CD14-positive monocyte (primary cell): Measurements from ENCODE around the gene PFKL. TPM values are rescaled to one million over a fixed set of nuclear protein-coding genes. Genes with fewer than 3 reads are reported as not detected.

Source experiments
- DNase-seq, 3 donors: peaks; one replicate each; pipeline ENCODE4 v3.0.0-alpha.2; 2011 to 2022
- H2AFZ ChIP-seq: 2 replicates; pipeline ENCODE4 v1.6.0; 2012; ENCODE audit warnings: mild to moderate bottlenecking, low read depth, low read length, inconsistent platforms; ENCODE audit not compliant: insufficient read depth, poor library complexity, severe bottlenecking
- H3K27ac ChIP-seq, 2 donors: 1 replicate in 1 of 2; 2 replicates in 1 of 2; pipeline ENCODE4 v1.5.1; 2012 to 2013; ENCODE audit warnings: low read length in 2 of 2, control low read depth in 1 of 2, inconsistent platforms in 1 of 2, low read depth in 1 of 2, mild to moderate bottlenecking in 1 of 2
- H3K27me3 ChIP-seq, 2 donors: one replicate each; pipeline versions ENCODE4 v1.6.0 to v1.6.1; 2011 to 2013; ENCODE audit warnings: low read length in 2 of 2; ENCODE audit not compliant: control insufficient read depth in 2 of 2, insufficient read depth in 2 of 2
- H3K36me3 ChIP-seq, 2 donors: replicated peaks in 1 of 2; 1 replicate in 1 of 2; 2 replicates in 1 of 2; pipeline versions ENCODE4 v1.5.1 to v1.6.1; 2012 to 2013; ENCODE audit warnings: low read length in 2 of 2, control low read depth in 1 of 2, inconsistent platforms in 1 of 2, mild to moderate bottlenecking in 1 of 2; ENCODE audit not compliant: insufficient read depth in 2 of 2, control insufficient read depth in 1 of 2
- H3K4me1 ChIP-seq, 2 donors: 1 replicate in 1 of 2; 2 replicates in 1 of 2; pipeline versions ENCODE4 v1.5.1 to v1.6.1; 2012 to 2013; ENCODE audit warnings: low read length in 2 of 2, control low read depth in 1 of 2, inconsistent platforms in 1 of 2, mild to moderate bottlenecking in 1 of 2, moderate library complexity in 1 of 2; ENCODE audit not compliant: insufficient read depth in 2 of 2, control insufficient read depth in 1 of 2
- H3K4me2 ChIP-seq: replicated peaks from 2 replicates; pipeline ENCODE3; 2012; ENCODE audit warnings: low read length, moderate library complexity, mild to moderate bottlenecking; ENCODE audit not compliant: poor library complexity, severe bottlenecking; ENCODE audit errors: extremely low read depth
- H3K4me3 ChIP-seq, 3 experiments: fragments of 200-600 bp in 1 of 3; sonication (generic) in 1 of 3; replicated peaks in 1 of 3; 1 replicate in 2 of 3; 2 replicates in 1 of 3; pipeline ENCODE4 v1.5.1; 2011 to 2013; ENCODE audit warnings: low read length in 3 of 3, mild to moderate bottlenecking in 3 of 3, control low read depth in 2 of 3, low read depth in 2 of 3, inconsistent platforms in 1 of 3, moderate library complexity in 1 of 3
- H3K79me2 ChIP-seq: 2 replicates; pipeline ENCODE4 v1.6.0; 2012; ENCODE audit warnings: mild to moderate bottlenecking, control low read depth, inconsistent platforms, low read length, moderate library complexity; ENCODE audit not compliant: insufficient read depth
- H3K9ac ChIP-seq: 2 replicates; pipeline ENCODE4 v1.6.0; 2017; ENCODE audit warnings: low read length, mild to moderate bottlenecking; ENCODE audit not compliant: insufficient read depth, poor library complexity, severe bottlenecking
- H3K9me3 ChIP-seq, 2 donors: replicated peaks in 1 of 2; 1 replicate in 1 of 2; 2 replicates in 1 of 2; pipeline versions ENCODE4 v1.5.1 to v1.6.1; 2012 to 2013; ENCODE audit warnings: low read length in 2 of 2, control low read depth in 1 of 2; ENCODE audit not compliant: control insufficient read depth in 1 of 2, insufficient read depth in 1 of 2
- H4K20me1 ChIP-seq: 2 replicates; pipeline ENCODE4 v1.6.0; 2012; ENCODE audit warnings: mild to moderate bottlenecking, low read length, control low read depth, moderate library complexity; ENCODE audit not compliant: insufficient read depth
- H3K27ac Mint-ChIP-seq, 7 donors: one replicate each; pipeline ENCODE4 v1.8.0; 2020; ENCODE audit warnings: mild to moderate bottlenecking in 7 of 7, mixed read lengths in 7 of 7, moderate library complexity in 6 of 7, inconsistent platforms in 2 of 7
- H3K27me3 Mint-ChIP-seq, 3 donors: one replicate each; pipeline ENCODE4 v1.8.0; 2021 to 2022; ENCODE audit warnings: low read depth in 3 of 3, mild to moderate bottlenecking in 3 of 3, mixed read lengths in 3 of 3, moderate library complexity in 3 of 3, inconsistent platforms in 1 of 3
- H3K36me3 Mint-ChIP-seq, 2 donors: one replicate each; pipeline ENCODE4 v1.8.0; 2020; ENCODE audit warnings: mixed read lengths in 2 of 2, inconsistent platforms in 1 of 2, mild to moderate bottlenecking in 1 of 2
- H3K4me1 Mint-ChIP-seq: one replicate; pipeline ENCODE4 v1.8.0; 2020; ENCODE audit warnings: mild to moderate bottlenecking, mixed read lengths
- H3K4me3 Mint-ChIP-seq, 2 donors: one replicate each; pipeline ENCODE4 v1.8.0; 2020; ENCODE audit warnings: mild to moderate bottlenecking in 2 of 2, mixed read lengths in 2 of 2, moderate library complexity in 1 of 2
- H3K9me3 Mint-ChIP-seq, 7 donors: one replicate each; pipeline ENCODE4 v1.8.0; 2020 to 2022; ENCODE audit warnings: mixed read lengths in 7 of 7, mild to moderate bottlenecking in 6 of 7, moderate library complexity in 6 of 7, inconsistent platforms in 2 of 7
- CTCF ChIP-seq: fragments of 200-600 bp; IDR thresholded peaks from one replicate; pipeline ENCODE4 v1.8.0; 2022; ENCODE audit warnings: antibody characterized with exemption, mild to moderate bottlenecking
- WGBS: methylation state at CpG from one replicate; pipeline ENCODE4 v1.1.5; 2013; ENCODE audit warnings: missing lambda C conversion rate; ENCODE audit not compliant: insufficient coverage; 5-methylcytosine and 5-hydroxymethylcytosine counted together
- intact Hi-C, 2 donors: fragments of 100-400 bp; cut with micrococcal nuclease; formaldehyde crosslinking; loops; one replicate each; pipeline versions ENCODE4 v1.15.0 to v1.15.1; 2023
- polyA plus RNA-seq, 3 donors: library from polyadenylated mRNA; depleted of rRNA in 1 of 3; unstranded in 2 of 3; stranded (reverse) in 1 of 3; fragments of 300-500 nt in 2 of 3; fragments of >200 nt in 1 of 3; fragmentation: Illumina TruSeq in 2 of 3; gene quantifications; 1 replicate in 2 of 3; 2 replicates in 1 of 3; pipeline ENCODE4 v1.2.3, GENCODE V29; 2012 to 2021

PFKL gene
- polyA plus RNA-seq, 3 donors, result 105 to 133 (median 113) TPM

- no peaks in the 10 kb centered on the region for H3K4me1 ChIP-seq
- no peak overlapping the region for H3K4me3 Mint-ChIP-seq
- no peak overlapping the region for H3K27ac ChIP-seq
- H3K36me3 Mint-ChIP-seq, result no peaks in the 10 kb centered on the region
- H3K27ac Mint-ChIP-seq, result no peak overlapping the region
- no peaks in the 10 kb centered on the region for H3K9me3 ChIP-seq
- no peak for TF ChIP-seq CTCF
- no peak overlapping the region for H3K9ac ChIP-seq
- peaks cover 0 to 3% of the 10 kb centered on the region in 2 donors for H3K27me3 ChIP-seq
- no peak overlapping the region for H2AFZ ChIP-seq
- 85% methylated on average over 16 of the region's 21 CpGs for WGBS
- H3K9me3 Mint-ChIP-seq, result peaks cover 0 to 6% (median 0%) of the 10 kb centered on the region in 7 donors
- no peak for DNase-seq
- H3K79me2 ChIP-seq, result no peaks in the 10 kb centered on the region
- H3K36me3 ChIP-seq, result no peaks in the 10 kb centered on the region
- no peaks in the 10 kb centered on the region for H4K20me1 ChIP-seq
- H3K27me3 Mint-ChIP-seq, result peaks cover 10 to 43% (median 11%) of the 10 kb centered on the region in 3 donors
- H3K4me3 ChIP-seq, result no peak overlapping the region
- H3K4me1 Mint-ChIP-seq, result peaks cover 12% of the 10 kb centered on the region
- intact Hi-C loops, result no loop called here
- no peak overlapping the region for H3K4me2 ChIP-seq
These were observed 13.7 kb upstream of the PFKL start for GRCh38 chr21:44286086-44286715.

- no peak overlapping the region for H2AFZ ChIP-seq
- H3K4me1 Mint-ChIP-seq, result peaks cover 12% of the 10 kb centered on the region
- DNase-seq, result no peak
- 81% methylated on average over 31 of the region's 31 CpGs for WGBS
- H3K4me2 ChIP-seq, result no peak overlapping the region
- peaks cover 0 to 6% (median 0%) of the 10 kb centered on the region in 7 donors for H3K9me3 Mint-ChIP-seq
- H3K79me2 ChIP-seq, result no peaks in the 10 kb centered on the region
- no peak overlapping the region for H3K9ac ChIP-seq
- no peak overlapping the region for H3K4me3 ChIP-seq
- no peaks in the 10 kb centered on the region for H4K20me1 ChIP-seq
- no peak for TF ChIP-seq CTCF
- no peaks in the 10 kb centered on the region for H3K36me3 Mint-ChIP-seq
- H3K9me3 ChIP-seq, result no peaks in the 10 kb centered on the region
- H3K36me3 ChIP-seq, result no peaks in the 10 kb centered on the region
- peaks cover 10 to 43% (median 11%) of the 10 kb centered on the region in 3 donors for H3K27me3 Mint-ChIP-seq
- H3K27me3 ChIP-seq, result peaks cover 0 to 3% of the 10 kb centered on the region in 2 donors
- H3K4me1 ChIP-seq, result no peaks in the 10 kb centered on the region
- H3K27ac Mint-ChIP-seq, result no peak overlapping the region
- no peak overlapping the region for H3K27ac ChIP-seq
- intact Hi-C loops, result no loop called here
- H3K4me3 Mint-ChIP-seq, result no peak overlapping the region
These were observed 12.9 kb upstream of the PFKL start for GRCh38 chr21:44286716-44287632.
